ENCODE data around the gene TENT4A. TPM values are rescaled to one million over a fixed set of nuclear protein-coding genes. Genes with fewer than 3 reads are reported as not detected.

The TENT4A gene
- total RNA-seq, 2 donors from 2014 or later, result 17.1 to 21.9 TPM

DNA sequence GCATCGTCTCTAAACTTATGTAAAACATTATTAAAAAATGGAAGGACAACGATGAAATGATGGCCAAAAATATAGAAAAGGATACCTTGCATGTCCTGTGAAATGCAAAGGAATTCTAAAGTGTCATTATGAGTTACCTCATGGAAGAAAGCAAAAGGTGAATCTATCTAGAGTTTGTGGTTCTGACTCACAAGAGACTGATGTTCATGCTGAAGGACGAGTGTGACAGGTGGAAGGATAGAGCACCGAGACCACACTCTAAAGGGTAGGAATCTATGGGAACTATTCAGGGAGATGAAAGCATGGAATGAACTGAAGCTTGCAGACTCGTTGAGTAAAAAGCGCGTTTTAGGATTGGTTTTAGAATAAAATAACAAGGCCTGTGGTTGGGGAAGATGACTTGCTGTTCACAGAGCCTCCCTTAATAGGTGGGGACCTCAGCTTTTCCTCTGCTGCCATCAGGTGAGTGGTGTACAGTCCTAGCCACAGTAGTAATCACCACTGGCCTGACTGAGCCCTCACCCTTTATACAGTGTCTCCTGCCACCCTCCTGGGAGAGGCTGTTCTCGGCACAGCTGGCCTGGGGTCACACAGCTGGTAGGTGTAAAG lies 11.2 kb downstream of the TENT4A start:
- TF ChIP-seq, protein P1, sequence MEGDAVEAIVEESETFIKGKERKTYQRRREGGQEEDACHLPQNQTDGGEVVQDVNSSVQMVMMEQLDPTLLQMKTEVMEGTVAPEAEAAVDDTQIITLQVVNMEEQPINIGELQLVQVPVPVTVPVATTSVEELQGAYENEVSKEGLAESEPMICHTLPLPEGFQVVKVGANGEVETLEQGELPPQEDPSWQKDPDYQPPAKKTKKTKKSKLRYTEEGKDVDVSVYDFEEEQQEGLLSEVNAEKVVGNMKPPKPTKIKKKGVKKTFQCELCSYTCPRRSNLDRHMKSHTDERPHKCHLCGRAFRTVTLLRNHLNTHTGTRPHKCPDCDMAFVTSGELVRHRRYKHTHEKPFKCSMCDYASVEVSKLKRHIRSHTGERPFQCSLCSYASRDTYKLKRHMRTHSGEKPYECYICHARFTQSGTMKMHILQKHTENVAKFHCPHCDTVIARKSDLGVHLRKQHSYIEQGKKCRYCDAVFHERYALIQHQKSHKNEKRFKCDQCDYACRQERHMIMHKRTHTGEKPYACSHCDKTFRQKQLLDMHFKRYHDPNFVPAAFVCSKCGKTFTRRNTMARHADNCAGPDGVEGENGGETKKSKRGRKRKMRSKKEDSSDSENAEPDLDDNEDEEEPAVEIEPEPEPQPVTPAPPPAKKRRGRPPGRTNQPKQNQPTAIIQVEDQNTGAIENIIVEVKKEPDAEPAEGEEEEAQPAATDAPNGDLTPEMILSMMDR (IDR thresholded peaks at IDR 0.05), result no peak
- no peak overlapping the region for H3K4me3 ChIP-seq
- DNase-seq, result no peak
- peaks cover 14% of the 10 kb centered on the region for H3K4me1 ChIP-seq
- no peak overlapping the region for H3K9ac ChIP-seq (ENCODE audit: low read depth in 2 of 2, low read length in 2 of 2)
- H3K36me3 ChIP-seq, result no peaks in the 10 kb centered on the region
- no peaks in the 10 kb centered on the region for H3K9me3 ChIP-seq
- intact Hi-C loops (cut with DNase I), result no loop called here
- H3K27me3 ChIP-seq, result no peaks in the 10 kb centered on the region
- no peak overlapping the region for H3K27ac ChIP-seq

- H3K27ac ChIP-seq, result no peak overlapping the region
- H3K4me1 ChIP-seq, result peaks cover 22% of the 10 kb centered on the region
- H3K9me3 ChIP-seq, result no peaks in the 10 kb centered on the region
- intact Hi-C loops (cut with DNase I), result no loop called here
- no peak overlapping the region for H3K9ac ChIP-seq (ENCODE audit: low read depth in 2 of 2, low read length in 2 of 2)
- no peaks in the 10 kb centered on the region for H3K36me3 ChIP-seq
- DNase-seq, result no peak
- H3K4me3 ChIP-seq, result no peak overlapping the region
- TF ChIP-seq, protein P1 (IDR thresholded peaks at IDR 0.05), result no peak
- H3K27me3 ChIP-seq, result no peaks in the 10 kb centered on the region
These were observed 12.2 kb downstream of the TENT4A start for GRCh38 chr5:6725421-6725820.

GRCh38 chr5:6726006-6726405 lies 12.8 kb downstream of the TENT4A start:
- Histone ChIP-seq H3K9me3 (no peaks in the 10 kb centered on the region), H3K4me1 (peaks cover 21% of the 10 kb centered on the region), H3K27ac (no peak overlapping the region), H3K36me3 (no peaks in the 10 kb centered on the region), H3K27me3 (no peaks in the 10 kb centered on the region), H3K9ac (ENCODE audit: low read depth in 2 of 2, low read length in 2 of 2) (no peak overlapping the region), H3K4me3 (no peak overlapping the region)
- intact Hi-C loops (cut with DNase I), result no loop called here
- TF ChIP-seq, protein P1 (IDR thresholded peaks at IDR 0.05), result no peak
- no peak for DNase-seq

DNA sequence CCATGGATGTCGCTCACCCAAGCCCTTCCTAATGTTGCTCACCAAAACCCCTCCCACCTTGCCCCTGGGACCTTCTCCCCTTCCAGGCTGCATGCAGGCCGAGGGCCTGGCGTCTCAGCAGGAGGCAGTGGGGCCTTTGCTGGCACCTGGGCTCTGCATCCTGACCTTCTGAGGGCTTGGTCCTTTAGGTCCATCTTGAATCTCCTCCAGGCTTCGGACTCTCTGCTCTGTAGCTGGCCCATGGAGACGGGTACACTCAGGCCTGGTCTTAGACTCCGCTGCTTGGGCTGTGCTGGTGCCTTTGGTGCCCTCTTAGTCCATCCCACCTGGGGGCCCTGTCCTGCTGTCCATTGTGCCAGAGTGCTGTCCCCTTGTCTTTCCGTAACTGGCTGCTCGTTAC lies 14.0 kb downstream of the TENT4A start:
- peaks cover 11% of the 10 kb centered on the region for H3K4me1 ChIP-seq
- TF ChIP-seq, protein P1 (IDR thresholded peaks at IDR 0.05), result no peak
- intact Hi-C loops (cut with DNase I), result no loop called here

GRCh38 chr5:6728011-6728794 lies 15.0 kb downstream of the TENT4A start:
- no peak overlapping the region for H3K4me3 ChIP-seq
- no peak overlapping the region for H3K9ac ChIP-seq (ENCODE audit: low read depth in 2 of 2, low read length in 2 of 2)
- no peaks in the 10 kb centered on the region for H3K36me3 ChIP-seq
- no peak for DNase-seq
- H3K27me3 ChIP-seq, result no peaks in the 10 kb centered on the region
- peaks cover 14% of the 10 kb centered on the region for H3K4me1 ChIP-seq
- intact Hi-C loops (cut with DNase I), result no loop called here
- TF ChIP-seq, protein P1 (IDR thresholded peaks at IDR 0.05), result no peak
- H3K9me3 ChIP-seq, result no peaks in the 10 kb centered on the region
- H3K27ac ChIP-seq, result no peak overlapping the region

More for the DNA sequence above, 14.0 kb downstream of the TENT4A start:
- no peaks in the 10 kb centered on the region for H3K36me3 ChIP-seq
- H3K27me3 ChIP-seq, result no peaks in the 10 kb centered on the region
- H3K4me3 ChIP-seq, result no peak overlapping the region
- DNase-seq, result no peak
- no peak overlapping the region for H3K9ac ChIP-seq (ENCODE audit: low read depth in 2 of 2, low read length in 2 of 2)
- no peak overlapping the region for H3K27ac ChIP-seq
- no peaks in the 10 kb centered on the region for H3K9me3 ChIP-seq

Data from colonic mucosa (tissue), 4 donors.